ENCODE data around the gene RTCA. TPM values are rescaled to one million over a fixed set of nuclear protein-coding genes. Genes with fewer than 3 reads are reported as not detected.

The RTCA gene
- total and polyA plus RNA-seq, 4 donors = 11.2 to 18.9 (median 15.1) TPM

DNA sequence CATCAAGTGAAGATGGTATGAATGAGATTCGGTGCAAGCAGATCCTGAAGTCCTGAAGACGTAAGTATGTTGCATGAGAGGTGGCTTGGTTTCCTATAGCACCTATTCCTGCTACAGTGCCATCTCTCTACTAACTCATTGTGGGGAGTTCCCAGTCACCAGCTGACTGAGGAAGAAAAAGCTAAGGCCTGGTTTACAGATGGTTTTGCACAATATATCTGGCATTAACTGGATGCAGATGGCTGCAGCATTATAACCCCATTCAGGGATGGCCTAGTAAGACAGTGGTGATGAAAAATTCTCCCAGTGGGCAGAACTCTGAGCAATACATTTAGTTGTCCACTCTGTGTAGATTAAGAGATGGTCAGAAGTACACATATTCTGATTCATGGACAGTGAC is 36.7 kb downstream of the RTCA start:
- H3K27ac ChIP-seq (ENCODE audit: low read depth in 1 of 2, low read length in 2 of 2) = no peak overlapping the region
- 96% methylated on average over 2 of the region's 2 CpGs for WGBS

GRCh38 chr1:100304227-100304626 is 38.2 kb downstream of the RTCA start:
- DNase-seq (ENCODE audit: low spot score) = no peak
- WGBS = 96% methylated on average over 2 of the region's 2 CpGs
- Histone ChIP-seq H3K4me1 (ENCODE audit: control insufficient read depth in 4 of 4, insufficient read depth in 4 of 4, low read length in 3 of 4) (no peaks in the 10 kb centered on the region), H3K36me3 (ENCODE audit: control insufficient read depth in 4 of 4, insufficient read depth in 3 of 4, low read depth in 1 of 4, low read length in 3 of 4) (no peaks in the 10 kb centered on the region), H3K27ac (ENCODE audit: low read depth in 1 of 2, low read length in 2 of 2) (no peak overlapping the region), H3K4me3 (ENCODE audit: low read depth in 1 of 3, low read length in 3 of 3) (no peak overlapping the region), H3K27me3 (ENCODE audit: control insufficient read depth in 4 of 4, insufficient read depth in 4 of 4, low read length in 3 of 4) (no peaks in the 10 kb centered on the region), H3K9me3 (ENCODE audit: control insufficient read depth in 4 of 4, low read length in 3 of 4) (no peaks in the 10 kb centered on the region), H3K9ac (ENCODE audit: low read depth in 1 of 2, low read length in 2 of 2) (no peak overlapping the region)
- no peak for TF ChIP-seq HNF4A (conservative IDR thresholded peaks at IDR 0.05)

More for the DNA sequence above, 36.7 kb downstream of the RTCA start:
- no peak for DNase-seq (ENCODE audit: low spot score)
- H3K9me3 ChIP-seq (ENCODE audit: control insufficient read depth in 4 of 4, low read length in 3 of 4) = no peaks in the 10 kb centered on the region
- no peaks in the 10 kb centered on the region for H3K4me1 ChIP-seq (ENCODE audit: control insufficient read depth in 4 of 4, insufficient read depth in 4 of 4, low read length in 3 of 4)
- H3K27me3 ChIP-seq (ENCODE audit: control insufficient read depth in 4 of 4, insufficient read depth in 4 of 4, low read length in 3 of 4) = no peaks in the 10 kb centered on the region
- H3K9ac ChIP-seq (ENCODE audit: low read depth in 1 of 2, low read length in 2 of 2) = no peak overlapping the region
- H3K36me3 ChIP-seq (ENCODE audit: control insufficient read depth in 4 of 4, insufficient read depth in 3 of 4, low read depth in 1 of 4, low read length in 3 of 4) = no peaks in the 10 kb centered on the region
- no peak overlapping the region for H3K4me3 ChIP-seq (ENCODE audit: low read depth in 1 of 3, low read length in 3 of 3)
- no peak for TF ChIP-seq RAD21 (IDR thresholded peaks at IDR 0.05)

DNA sequence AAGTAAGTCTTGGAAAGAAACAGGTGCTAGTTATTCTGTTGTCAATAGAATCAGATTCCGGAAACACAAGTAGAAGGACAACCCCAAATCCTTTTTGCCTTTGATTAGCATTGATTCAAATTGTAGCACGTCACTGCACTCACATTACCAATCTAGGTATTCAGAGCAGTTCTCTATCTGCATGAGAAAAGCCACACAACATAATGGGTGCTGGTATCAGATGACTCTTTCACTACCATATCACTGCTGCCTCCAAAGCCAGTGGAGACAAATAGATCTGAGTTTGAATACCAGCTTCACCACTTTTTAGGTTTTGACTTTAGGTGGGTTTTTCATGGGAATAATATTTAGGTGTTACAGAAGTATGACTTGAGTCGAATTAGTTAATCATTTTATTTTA is 38.9 kb downstream of the RTCA start:
- Histone ChIP-seq H3K4me3 (ENCODE audit: low read depth in 1 of 3, low read length in 3 of 3) (no peak overlapping the region), H3K9ac (ENCODE audit: low read depth in 1 of 2, low read length in 2 of 2) (no peak overlapping the region), H3K36me3 (ENCODE audit: control insufficient read depth in 4 of 4, insufficient read depth in 3 of 4, low read depth in 1 of 4, low read length in 3 of 4) (no peaks in the 10 kb centered on the region), H3K4me1 (ENCODE audit: control insufficient read depth in 4 of 4, insufficient read depth in 4 of 4, low read length in 3 of 4) (no peaks in the 10 kb centered on the region), H3K27me3 (ENCODE audit: control insufficient read depth in 4 of 4, insufficient read depth in 4 of 4, low read length in 3 of 4) (no peaks in the 10 kb centered on the region), H3K27ac (ENCODE audit: low read depth in 1 of 2, low read length in 2 of 2) (no peak overlapping the region), H3K9me3 (ENCODE audit: control insufficient read depth in 4 of 4, low read length in 3 of 4) (no peaks in the 10 kb centered on the region)
- no peak for DNase-seq (ENCODE audit: low spot score)
- TF ChIP-seq, protein P1, sequence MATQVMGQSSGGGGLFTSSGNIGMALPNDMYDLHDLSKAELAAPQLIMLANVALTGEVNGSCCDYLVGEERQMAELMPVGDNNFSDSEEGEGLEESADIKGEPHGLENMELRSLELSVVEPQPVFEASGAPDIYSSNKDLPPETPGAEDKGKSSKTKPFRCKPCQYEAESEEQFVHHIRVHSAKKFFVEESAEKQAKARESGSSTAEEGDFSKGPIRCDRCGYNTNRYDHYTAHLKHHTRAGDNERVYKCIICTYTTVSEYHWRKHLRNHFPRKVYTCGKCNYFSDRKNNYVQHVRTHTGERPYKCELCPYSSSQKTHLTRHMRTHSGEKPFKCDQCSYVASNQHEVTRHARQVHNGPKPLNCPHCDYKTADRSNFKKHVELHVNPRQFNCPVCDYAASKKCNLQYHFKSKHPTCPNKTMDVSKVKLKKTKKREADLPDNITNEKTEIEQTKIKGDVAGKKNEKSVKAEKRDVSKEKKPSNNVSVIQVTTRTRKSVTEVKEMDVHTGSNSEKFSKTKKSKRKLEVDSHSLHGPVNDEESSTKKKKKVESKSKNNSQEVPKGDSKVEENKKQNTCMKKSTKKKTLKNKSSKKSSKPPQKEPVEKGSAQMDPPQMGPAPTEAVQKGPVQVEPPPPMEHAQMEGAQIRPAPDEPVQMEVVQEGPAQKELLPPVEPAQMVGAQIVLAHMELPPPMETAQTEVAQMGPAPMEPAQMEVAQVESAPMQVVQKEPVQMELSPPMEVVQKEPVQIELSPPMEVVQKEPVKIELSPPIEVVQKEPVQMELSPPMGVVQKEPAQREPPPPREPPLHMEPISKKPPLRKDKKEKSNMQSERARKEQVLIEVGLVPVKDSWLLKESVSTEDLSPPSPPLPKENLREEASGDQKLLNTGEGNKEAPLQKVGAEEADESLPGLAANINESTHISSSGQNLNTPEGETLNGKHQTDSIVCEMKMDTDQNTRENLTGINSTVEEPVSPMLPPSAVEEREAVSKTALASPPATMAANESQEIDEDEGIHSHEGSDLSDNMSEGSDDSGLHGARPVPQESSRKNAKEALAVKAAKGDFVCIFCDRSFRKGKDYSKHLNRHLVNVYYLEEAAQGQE (IDR thresholded peaks at IDR 0.05) = no peak
- TF ChIP-seq GABPA (IDR thresholded peaks at IDR 0.05 in 1 of 2, conservative IDR thresholded peaks at IDR 0.05 in 1 of 2) (no peak), YY1 (IDR thresholded peaks at IDR 0.05) (no peak), HNF4G (IDR thresholded peaks at IDR 0.05) (no peak), EGR1 (IDR thresholded peaks at IDR 0.05; ENCODE audit: low read depth in 2 of 2) (no peak), FOXA2 (IDR thresholded peaks at IDR 0.05) (no peak), SP1 (IDR thresholded peaks at IDR 0.05) (no peak), MAX (IDR thresholded peaks at IDR 0.05) (no peak), NR2F2 (IDR thresholded peaks at IDR 0.05) (no peak), CTCF (IDR thresholded peaks at IDR 0.05; ENCODE audit: low read depth, low read length, missing input control) (no peak), TAF1 (conservative IDR thresholded peaks at IDR 0.05) (no peak), RAD21 (IDR thresholded peaks at IDR 0.05) (no peak), RXRA (IDR thresholded peaks at IDR 0.05) (no peak), JUND (IDR thresholded peaks at IDR 0.05) (no peak), HNF4A (conservative IDR thresholded peaks at IDR 0.05) (no peak), FOXA1 (IDR thresholded peaks at IDR 0.05) (no peak)
- TF ChIP-seq, protein P2, sequence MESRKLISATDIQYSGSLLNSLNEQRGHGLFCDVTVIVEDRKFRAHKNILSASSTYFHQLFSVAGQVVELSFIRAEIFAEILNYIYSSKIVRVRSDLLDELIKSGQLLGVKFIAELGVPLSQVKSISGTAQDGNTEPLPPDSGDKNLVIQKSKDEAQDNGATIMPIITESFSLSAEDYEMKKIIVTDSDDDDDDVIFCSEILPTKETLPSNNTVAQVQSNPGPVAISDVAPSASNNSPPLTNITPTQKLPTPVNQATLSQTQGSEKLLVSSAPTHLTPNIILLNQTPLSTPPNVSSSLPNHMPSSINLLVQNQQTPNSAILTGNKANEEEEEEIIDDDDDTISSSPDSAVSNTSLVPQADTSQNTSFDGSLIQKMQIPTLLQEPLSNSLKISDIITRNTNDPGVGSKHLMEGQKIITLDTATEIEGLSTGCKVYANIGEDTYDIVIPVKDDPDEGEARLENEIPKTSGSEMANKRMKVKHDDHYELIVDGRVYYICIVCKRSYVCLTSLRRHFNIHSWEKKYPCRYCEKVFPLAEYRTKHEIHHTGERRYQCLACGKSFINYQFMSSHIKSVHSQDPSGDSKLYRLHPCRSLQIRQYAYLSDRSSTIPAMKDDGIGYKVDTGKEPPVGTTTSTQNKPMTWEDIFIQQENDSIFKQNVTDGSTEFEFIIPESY (IDR thresholded peaks at IDR 0.05) = no peak
- WGBS = 90% methylated on average over 3 of the region's 3 CpGs
